Thoracic aorta (tissue), 2 donors: Measurements from ENCODE around the gene DBNDD2. TPM values are rescaled to one million over a fixed set of nuclear protein-coding genes. Genes with fewer than 3 reads are reported as not detected.

Source experiments
- ATAC-seq: fragments of 150-250 bp; one replicate; pipeline ENCODE4 v1.8.0; 2017; ENCODE audit warnings: low read depth; ENCODE audit not compliant: insufficient number of reproducible peaks, low FRiP score
- DNase-seq: peaks from one replicate; pipeline ENCODE4 v3.0.0-alpha.2; 2020; ENCODE audit warnings: low spot score
- H3K27ac ChIP-seq, 2 donors: fragments of 200-600 bp; sonication (generic); 1 replicate in 1 of 2; 2 replicates in 1 of 2; pipeline ENCODE4 v1.5.1; 2016; ENCODE audit warnings: mild to moderate bottlenecking in 2 of 2, moderate library complexity in 2 of 2
- H3K27me3 ChIP-seq: fragments of 200-600 bp; sonication (generic); replicated peaks from 2 replicates; pipeline ENCODE4 v1.6.0; 2016; ENCODE audit warnings: mild to moderate bottlenecking; ENCODE audit not compliant: insufficient read depth
- H3K36me3 ChIP-seq: fragments of 200-600 bp; sonication (generic); one replicate; pipeline ENCODE4 v1.5.1; 2016
- H3K4me1 ChIP-seq, 2 donors: fragments of 200-600 bp; sonication (generic); 1 replicate in 1 of 2; 2 replicates in 1 of 2; pipeline versions ENCODE4 v1.5.1 to v1.6.0; 2016; ENCODE audit warnings: low read depth in 2 of 2, mild to moderate bottlenecking in 1 of 2; ENCODE audit not compliant: control insufficient read depth in 1 of 2
- H3K4me3 ChIP-seq: fragments of 200-600 bp; sonication (generic); 2 replicates; pipeline ENCODE4 v1.5.1; 2016; ENCODE audit warnings: mild to moderate bottlenecking
- H3K9me3 ChIP-seq: fragments of 200-600 bp; sonication (generic); 2 replicates; pipeline ENCODE4 v1.5.1; 2016
- CTCF ChIP-seq: fragments of 200-600 bp; sonication (generic); IDR thresholded peaks from one replicate; pipeline ENCODE4 v1.5.1; 2019; ENCODE audit warnings: antibody characterized with exemption
- total RNA-seq, 2 donors: library from RNA; depleted of rRNA; stranded (reverse); fragments of >200 nt; gene quantifications; one replicate each; pipeline versions ENCODE4 v1.1.0 to v1.2.3, GENCODE V29; 2016

The DBNDD2 gene
- total RNA-seq, 2 donors from 2014 or later: 97.6 to 120 TPM

DNA sequence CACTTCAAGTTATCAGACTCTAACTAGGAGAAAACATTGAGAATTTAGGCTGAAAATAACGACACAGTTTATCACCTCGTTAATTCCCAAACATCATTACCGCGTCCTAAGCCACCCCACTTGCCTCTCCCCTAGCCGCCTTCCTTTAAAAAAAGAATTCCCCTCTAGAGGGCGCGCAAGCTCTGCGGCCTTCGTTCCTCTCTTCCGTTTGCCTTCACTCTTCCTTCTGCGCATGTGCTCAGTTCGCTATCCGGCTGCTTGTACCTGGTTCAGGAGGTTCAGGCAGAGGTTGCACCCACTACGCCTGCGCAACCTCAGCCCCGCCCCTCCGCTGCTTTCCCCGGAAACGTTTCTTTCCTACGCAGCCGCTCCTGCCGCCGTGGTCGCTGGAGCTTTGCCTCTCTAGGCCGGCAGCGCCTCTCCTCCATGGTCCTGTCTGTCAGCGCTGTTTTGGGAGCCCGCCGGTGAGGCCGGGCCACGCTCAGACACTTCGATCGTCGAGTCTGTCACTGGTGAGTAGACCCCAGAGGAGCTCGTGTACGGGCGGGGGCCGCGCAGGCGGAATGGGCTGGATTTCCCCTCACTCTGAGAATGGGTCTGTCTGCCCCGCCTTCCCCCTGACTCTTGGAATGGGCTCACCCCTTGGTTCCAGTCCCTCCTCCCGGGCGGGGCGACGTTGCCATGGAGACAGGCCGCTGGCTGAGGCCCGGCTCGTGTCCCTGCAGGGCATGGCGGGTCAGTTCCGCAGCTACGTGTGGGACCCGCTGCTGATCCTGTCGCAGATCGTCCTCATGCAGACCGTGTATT is 45.1 kb upstream of the DBNDD2 start, which contains the start of gene SYS1:
Gene SYS1, plus strand, starts transcription at position 353 of the 807 bp plus-strand sequence. Its CDS starts 376 bp downstream, at position 729.
- H3K27me3 ChIP-seq: no peaks in the 10 kb centered on the region

GRCh38 chr20:45363611-45364492 is 44.2 kb upstream of the DBNDD2 start:
- peaks cover 11 to 34% of the 10 kb centered on the region in 2 donors for H3K4me1 ChIP-seq
- no peak for ATAC-seq

More for the DNA sequence above, 45.1 kb upstream of the DBNDD2 start, which contains the start of gene SYS1:
- Histone ChIP-seq H3K4me1 (peaks cover 20 to 42% of the 10 kb centered on the region in 2 donors), H3K36me3 (peaks cover 14% of the 10 kb centered on the region), H3K9me3 (no peaks in the 10 kb centered on the region), H3K4me3 (peak within 1 kb of the TSS; percentile 82), H3K27ac (peak within 1 kb of the TSS; percentile 86 to 94)
- TF ChIP-seq CTCF: peak; percentile 79
- DNase-seq: peak; percentile 94
- ATAC-seq: peak; percentile 78

GRCh38 chr20:45365444-45365970 is 42.6 kb upstream of the DBNDD2 start:
- Histone ChIP-seq H3K4me1 (peaks cover 5 to 20% of the 10 kb centered on the region in 2 donors), H3K27me3 (no peaks in the 10 kb centered on the region), H3K4me3 (no peak overlapping the region), H3K9me3 (no peaks in the 10 kb centered on the region), H3K27ac (no peak overlapping the region), H3K36me3 (peaks cover 18% of the 10 kb centered on the region)
- no peak for TF ChIP-seq CTCF
- ATAC-seq: no peak
- no peak for DNase-seq

More at GRCh38 chr20:45363611-45364492, 44.2 kb upstream of the DBNDD2 start:
- Histone ChIP-seq H3K27ac (peak overlapping the region; percentile 86 to 94), H3K4me3 (peak overlapping the region; percentile 82), H3K9me3 (no peaks in the 10 kb centered on the region), H3K27me3 (no peaks in the 10 kb centered on the region), H3K36me3 (peaks cover 18% of the 10 kb centered on the region)
- DNase-seq: no peak
- TF ChIP-seq CTCF: no peak

DNA sequence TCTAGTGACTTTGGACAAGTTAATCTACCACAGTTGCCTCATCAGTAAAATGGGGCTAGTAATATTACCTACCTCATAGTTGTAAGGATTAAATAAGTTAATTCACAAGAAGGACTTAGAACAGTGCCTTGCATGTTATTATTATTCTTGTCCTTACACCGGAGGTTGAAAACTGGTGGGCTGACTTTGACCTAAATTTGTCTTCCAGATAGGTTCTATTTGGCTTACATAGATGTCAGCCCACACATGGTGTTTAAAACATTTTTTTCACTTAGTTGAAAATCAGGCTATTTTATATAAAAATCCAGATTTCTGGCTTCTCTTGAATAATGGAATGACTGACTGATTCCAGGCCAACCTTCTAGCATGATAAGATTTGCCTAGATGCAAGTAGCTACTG is 41.9 kb upstream of the DBNDD2 start:
- H3K9me3 ChIP-seq: no peaks in the 10 kb centered on the region
- ATAC-seq (no peak), DNase-seq (no peak)
- H3K4me3 ChIP-seq: no peak overlapping the region
- peaks cover 18% of the 10 kb centered on the region for H3K36me3 ChIP-seq
- peaks cover 5 to 20% of the 10 kb centered on the region in 2 donors for H3K4me1 ChIP-seq
- no peaks in the 10 kb centered on the region for H3K27me3 ChIP-seq
- H3K27ac ChIP-seq: no peak overlapping the region
- no peak for TF ChIP-seq CTCF
